ENCODE data around the gene CD86.

DNA sequence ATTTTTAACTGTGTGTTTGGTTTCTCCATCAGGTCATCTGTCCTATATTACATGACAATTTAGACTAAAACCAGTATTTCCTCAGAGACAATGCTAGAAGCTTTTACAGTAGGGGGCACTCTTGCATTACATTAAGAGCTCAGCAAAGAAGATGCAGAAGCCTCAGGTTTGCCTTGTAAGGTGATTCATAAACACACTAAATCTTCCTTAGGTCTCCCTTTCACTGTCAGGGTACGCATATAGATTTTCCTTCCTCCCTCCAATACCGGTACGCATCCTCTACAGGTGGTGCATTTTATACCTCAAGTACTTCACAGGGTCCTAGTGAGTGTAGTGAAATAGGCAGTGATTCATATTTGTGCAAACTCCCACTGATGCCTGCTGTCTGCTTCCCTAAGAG, 46.5 kb downstream of the CD86 start:
- TF ChIP-seq, protein P1, sequence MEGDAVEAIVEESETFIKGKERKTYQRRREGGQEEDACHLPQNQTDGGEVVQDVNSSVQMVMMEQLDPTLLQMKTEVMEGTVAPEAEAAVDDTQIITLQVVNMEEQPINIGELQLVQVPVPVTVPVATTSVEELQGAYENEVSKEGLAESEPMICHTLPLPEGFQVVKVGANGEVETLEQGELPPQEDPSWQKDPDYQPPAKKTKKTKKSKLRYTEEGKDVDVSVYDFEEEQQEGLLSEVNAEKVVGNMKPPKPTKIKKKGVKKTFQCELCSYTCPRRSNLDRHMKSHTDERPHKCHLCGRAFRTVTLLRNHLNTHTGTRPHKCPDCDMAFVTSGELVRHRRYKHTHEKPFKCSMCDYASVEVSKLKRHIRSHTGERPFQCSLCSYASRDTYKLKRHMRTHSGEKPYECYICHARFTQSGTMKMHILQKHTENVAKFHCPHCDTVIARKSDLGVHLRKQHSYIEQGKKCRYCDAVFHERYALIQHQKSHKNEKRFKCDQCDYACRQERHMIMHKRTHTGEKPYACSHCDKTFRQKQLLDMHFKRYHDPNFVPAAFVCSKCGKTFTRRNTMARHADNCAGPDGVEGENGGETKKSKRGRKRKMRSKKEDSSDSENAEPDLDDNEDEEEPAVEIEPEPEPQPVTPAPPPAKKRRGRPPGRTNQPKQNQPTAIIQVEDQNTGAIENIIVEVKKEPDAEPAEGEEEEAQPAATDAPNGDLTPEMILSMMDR (IDR thresholded peaks at IDR 0.05) = peak in 1 of 4 experiments; percentile 19
- TF ChIP-seq POLR2A (IDR thresholded peaks at IDR 0.05) = no peak
- no peak for TF ChIP-seq POLR2AphosphoS5 (IDR thresholded peaks at IDR 0.05)
- TF ChIP-seq EP300 (IDR thresholded peaks at IDR 0.05) = no peak

All from sigmoid colon (tissue), 4 donors.